GM21737 (cell line): ENCODE data around the gene ATXN10.
"Not testable (repeated sequence)": the region's sequence is repeated elsewhere in the genome, so short reads cannot be mapped to it uniquely, and the experiment has no call there.

Experiments used
- ATAC-seq: cut with Tn5 transposase; IDR thresholded peaks from one replicate; pipeline ENCODE4 v1.9.1; 2021; ENCODE audit warnings: mild to moderate bottlenecking, moderate library complexity; ENCODE audit not compliant: unreplicated experiment

Gene ATXN10

DNA sequence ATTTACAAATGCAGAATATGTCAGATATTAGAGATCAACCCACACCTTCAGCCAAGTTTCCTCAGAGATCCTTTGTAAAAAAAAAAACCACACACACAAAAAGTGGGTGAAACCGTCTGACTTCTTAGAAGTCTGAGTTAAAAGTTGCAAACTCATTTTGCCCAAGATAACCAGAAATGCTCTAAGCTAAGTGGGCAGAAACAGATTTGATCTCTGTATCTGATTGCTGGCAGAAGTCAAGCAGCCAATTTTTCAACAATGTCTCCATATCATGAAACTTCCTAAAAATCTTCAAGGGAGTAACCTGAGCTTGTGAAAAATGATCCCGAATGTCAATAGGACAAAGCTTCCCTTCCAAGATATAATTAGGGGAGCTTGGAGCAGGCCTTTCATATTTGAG, 28.6 kb upstream of the ATXN10 start:
- no peak for ATAC-seq

DNA sequence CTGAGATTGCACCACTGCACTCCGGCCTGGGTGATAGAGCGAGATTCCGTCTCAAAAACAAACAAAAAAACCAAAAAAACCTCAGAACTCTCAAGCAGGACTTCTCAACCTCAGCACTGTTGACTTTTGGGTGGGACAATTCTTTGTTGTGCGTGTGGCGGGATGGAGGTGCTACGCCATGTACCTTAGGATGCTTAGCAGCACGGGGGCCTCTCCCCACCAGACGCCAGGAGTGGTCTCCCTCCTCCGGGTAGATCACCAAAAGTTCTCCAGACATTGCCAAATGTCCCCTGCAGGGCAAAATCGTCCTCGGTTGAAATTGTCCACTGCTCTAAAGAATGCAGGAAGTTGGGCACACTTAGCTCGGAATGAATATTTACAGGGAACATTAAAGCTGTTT, 26.9 kb upstream of the ATXN10 start:
- ATAC-seq: no peak

GRCh38 chr22:45645150-45645525, 26.5 kb upstream of the ATXN10 start:
- ATAC-seq: no peak

DNA sequence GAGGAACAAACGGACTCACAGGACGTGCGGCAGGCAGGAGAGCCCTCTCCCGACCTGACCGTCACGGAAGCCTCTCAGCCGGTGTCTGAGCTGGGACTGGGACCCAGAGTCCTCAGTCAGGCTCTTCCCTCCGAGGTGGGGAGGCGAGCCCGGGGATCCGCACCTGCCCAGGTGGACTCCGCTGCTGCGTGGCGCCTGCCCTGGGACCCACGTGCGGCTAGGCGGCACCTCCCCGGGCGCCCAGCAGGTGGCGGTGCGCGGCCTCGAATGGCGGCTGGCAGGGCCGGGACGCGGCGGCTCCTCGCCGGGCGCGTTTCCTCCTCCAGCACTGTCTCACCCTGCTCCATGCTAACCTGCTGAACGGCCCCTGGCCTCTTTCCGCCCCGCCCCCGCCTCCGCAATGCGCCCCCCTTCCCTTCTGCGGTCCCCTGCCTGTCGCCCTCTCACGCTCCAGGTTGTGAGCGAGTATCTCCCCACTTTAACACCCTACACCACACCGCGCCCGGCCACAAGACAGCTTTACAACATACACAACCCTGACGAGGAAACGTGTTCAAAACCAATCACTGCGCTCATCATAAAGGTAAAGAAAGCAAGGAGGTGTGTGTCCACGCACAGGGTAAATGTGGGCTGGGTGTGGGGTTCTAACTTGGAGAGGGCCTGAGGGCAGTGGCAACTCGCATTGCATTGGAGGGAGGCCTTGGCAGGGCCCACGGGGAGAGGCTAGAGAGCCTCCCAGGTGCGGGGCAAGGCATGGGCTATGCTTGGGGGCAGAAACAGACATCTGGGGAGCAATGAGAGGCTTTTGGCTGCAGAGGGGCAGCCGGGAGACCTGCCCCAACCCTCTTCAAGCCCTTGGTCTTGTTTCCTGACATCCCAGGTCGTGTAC, 25.9 kb upstream of the ATXN10 start:
- peak; percentile 71 for ATAC-seq

- no peak for ATAC-seq
These were observed 24.0 kb upstream of the ATXN10 start for GRCh38 chr22:45647532-45648225.

- no peak for ATAC-seq
These were observed 23.1 kb upstream of the ATXN10 start for GRCh38 chr22:45648301-45649117.

- no peak for ATAC-seq
These were observed 21.8 kb upstream of the ATXN10 start for GRCh38 chr22:45649809-45650208.

DNA sequence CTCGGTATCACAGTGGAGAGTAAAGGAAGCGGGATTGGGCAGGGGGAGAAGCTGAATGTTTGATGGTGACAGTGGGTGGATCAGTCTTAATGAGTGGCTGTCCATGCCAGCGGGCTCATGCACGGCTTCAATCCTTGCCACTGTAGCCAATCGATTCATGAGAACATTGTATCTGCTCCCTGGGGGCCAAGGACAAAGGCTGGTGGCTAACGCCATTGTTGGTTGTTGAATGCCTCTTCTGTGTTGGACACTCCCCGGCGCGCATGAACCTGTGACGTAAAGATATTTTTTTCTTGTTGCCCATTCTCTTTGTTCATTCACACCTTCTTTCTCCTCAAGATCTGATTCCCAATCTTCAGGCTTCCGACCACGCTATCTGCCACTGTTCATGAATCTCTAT, 20.9 kb upstream of the ATXN10 start:
- ATAC-seq: no peak

- ATAC-seq: no peak
These were observed 19.6 kb upstream of the ATXN10 start for GRCh38 chr22:45651931-45652528.

- no peak for ATAC-seq
These were observed 15.1 kb upstream of the ATXN10 start for GRCh38 chr22:45656577-45656976.

DNA sequence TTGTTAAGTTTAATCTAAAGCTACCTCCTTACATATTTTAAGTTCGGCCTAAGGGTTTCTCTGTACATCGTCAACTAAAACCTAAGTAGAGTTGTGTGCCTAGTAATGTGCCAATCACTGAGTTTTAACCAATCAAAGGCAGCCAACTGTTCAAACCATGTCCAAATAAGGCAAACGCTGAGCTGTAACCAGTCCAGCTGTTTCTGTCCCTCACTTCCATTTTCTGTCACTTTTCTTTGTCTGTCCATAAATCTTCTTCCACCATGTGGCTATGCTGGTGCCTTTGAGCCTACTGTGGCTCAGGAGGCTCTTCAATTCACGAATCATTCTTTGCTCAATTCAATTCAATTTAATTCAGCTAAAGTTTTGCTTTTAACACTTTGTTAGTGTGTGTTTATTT, 13.9 kb upstream of the ATXN10 start:
- no peak for ATAC-seq

DNA sequence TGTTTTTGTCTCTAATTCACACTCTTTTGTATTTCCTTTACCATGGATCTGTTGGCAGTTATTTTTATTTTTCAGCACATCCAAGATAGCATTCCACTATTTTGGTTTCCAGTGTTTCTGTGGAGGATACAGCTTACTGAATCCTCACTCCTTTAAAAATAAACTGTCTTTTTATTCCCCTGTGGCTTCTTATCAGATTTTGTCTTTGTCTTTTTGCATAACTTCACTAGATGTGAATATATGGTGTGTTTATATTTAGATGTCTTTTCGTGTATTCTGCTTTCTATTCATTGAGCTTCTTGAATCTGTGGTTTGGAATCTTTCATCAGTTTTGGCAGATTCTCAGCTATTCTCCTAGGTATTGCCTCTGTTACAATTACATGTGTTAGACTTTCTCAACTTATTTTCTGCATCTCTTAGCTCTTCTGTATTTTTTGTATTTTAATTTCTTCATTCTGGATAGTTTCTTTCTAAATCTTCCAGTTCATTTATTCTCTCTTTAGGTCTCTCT, 7.4 kb upstream of the ATXN10 start:
- no peak for ATAC-seq

DNA sequence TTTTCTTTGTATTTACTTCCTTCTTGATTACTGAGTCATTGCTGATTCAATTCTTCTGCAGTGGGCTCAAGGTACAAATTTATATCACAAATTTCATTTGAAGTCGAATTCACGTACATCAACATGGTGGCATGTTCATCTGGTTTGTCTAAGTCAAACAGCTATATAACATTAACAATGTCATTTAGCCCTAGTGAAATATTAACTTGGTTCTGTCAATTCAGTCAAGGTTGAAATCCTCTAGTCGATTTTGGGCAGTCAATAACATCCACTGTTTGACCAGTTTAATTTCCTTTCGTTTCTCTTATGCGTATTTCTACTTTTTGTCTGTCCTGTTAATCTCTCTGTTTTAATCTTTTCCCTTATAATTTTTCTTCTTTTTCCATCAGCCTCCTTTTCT, 4.1 kb upstream of the ATXN10 start:
- ATAC-seq: no peak

- not testable (repeated sequence) for ATAC-seq
These were observed 1.3 kb upstream of the ATXN10 start for GRCh38 chr22:45670363-45670762.

GRCh38 chr22:45670981-45671782, 452 bp upstream of the ATXN10 start:
- no peak for ATAC-seq

- ATAC-seq: no peak
These were observed 1.2 kb downstream of the ATXN10 start for GRCh38 chr22:45672564-45673481.

DNA sequence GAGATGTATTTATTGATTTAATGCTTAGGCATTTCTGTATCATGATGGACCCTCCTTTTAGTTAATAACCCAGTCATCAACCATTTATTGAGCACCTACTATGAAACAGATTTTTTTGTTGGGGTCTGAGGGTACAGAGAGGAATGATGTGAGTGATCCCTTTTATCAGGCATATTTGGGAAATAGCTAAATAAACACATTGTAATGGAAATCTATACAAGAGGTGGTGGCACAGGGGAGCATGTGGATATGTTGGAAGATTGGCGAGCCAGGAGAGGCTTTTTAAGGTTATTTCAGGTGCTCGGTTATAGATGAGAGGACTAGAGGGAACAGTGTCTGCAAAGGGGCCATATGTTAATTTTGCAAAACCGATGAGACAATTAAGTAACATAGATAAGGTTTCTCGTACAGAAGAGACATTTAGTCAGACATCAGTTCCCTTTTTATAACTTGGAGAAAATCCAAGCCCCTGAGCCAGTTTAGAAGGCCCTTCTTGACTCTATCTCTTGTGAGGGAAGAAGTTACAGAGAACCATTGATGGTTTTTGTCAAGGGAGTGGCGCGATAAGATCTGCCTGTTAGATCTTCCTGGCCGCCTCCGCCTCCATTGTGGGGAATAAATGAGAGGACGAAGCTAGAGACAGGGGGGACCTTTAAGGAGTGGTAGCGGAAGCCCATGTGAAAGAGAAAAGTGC, 2.0 kb downstream of the ATXN10 start:
- no peak for ATAC-seq

DNA sequence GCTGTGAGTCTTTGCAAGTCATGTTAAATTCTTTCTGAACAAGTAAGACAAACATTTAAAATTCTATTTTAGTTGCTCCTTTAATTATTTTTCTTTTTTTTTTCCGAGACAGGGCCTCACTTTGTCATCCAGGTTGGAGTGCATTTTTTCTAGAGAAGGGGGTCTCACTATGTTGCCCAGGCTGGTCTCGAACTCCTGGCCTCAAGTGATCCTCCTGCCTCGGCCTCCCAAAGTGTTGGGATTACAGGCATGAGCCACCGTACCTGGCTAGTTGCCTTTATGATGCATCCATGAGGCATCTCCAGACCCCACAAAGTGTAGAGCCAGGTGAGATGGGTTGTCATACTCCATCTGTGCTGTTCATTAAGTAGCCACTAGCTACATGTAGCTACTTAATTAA, 4.4 kb downstream of the ATXN10 start:
- no peak for ATAC-seq
